Astrocyte of the spinal cord (primary cell): ENCODE measurements around the gene C21orf58.

Source experiments
- DNase-seq: peaks from one replicate; pipeline ENCODE4 v3.0.0; 2011; ENCODE audit warnings: low read depth, low spot score
- H3K4me3 ChIP-seq: 2 replicates; pipeline ENCODE4 v1.5.1; 2011; ENCODE audit warnings: low read depth, mild to moderate bottlenecking, low read length, moderate library complexity
- CTCF ChIP-seq: IDR thresholded peaks from 2 replicates; pipeline ENCODE4 v1.5.1; 2012; ENCODE audit warnings: low read depth, mild to moderate bottlenecking, low read length, inconsistent platforms
- in situ Hi-C: cut with HindIII; loops from 2 replicates; pipeline ENCODE4 v1.10.0; 2017; ENCODE audit warnings: low sequenced_read_pairs

The C21orf58 gene

DNA sequence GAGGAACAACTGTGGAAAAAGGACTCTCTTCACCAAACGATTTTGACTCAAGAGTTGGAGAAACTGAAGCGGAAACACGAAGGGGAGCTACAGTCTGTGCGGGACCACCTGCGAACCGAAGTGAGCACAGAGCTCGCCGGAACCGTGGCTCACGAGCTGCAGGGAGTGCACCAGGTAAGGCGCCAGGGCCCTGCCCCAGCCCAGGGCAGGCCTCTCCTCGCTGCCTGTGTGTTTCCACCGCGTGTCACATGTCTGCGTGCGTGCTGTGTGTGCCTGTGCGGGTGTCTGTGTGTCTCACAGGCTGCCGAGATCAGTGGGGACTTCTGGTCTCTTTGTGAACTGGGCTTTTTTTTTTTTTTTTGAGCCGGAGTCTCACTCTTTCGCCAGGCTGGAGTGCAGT lies 43.3 kb upstream of the C21orf58 start:
- TF ChIP-seq CTCF = no peak
- in situ Hi-C loops = no loop called here

GRCh38 chr21:46366561-46366960 lies 42.9 kb upstream of the C21orf58 start:
- H3K4me3 ChIP-seq = no peak overlapping the region
- in situ Hi-C loops = no loop called here
- DNase-seq = no peak
- TF ChIP-seq CTCF = no peak

More for the DNA sequence above, 43.3 kb upstream of the C21orf58 start:
- DNase-seq = no peak
- H3K4me3 ChIP-seq = no peak overlapping the region

GRCh38 chr21:46366091-46366490 lies 42.4 kb upstream of the C21orf58 start:
- TF ChIP-seq CTCF = no peak
- no peak overlapping the region for H3K4me3 ChIP-seq
- in situ Hi-C loops = no loop called here
- DNase-seq = no peak

DNA sequence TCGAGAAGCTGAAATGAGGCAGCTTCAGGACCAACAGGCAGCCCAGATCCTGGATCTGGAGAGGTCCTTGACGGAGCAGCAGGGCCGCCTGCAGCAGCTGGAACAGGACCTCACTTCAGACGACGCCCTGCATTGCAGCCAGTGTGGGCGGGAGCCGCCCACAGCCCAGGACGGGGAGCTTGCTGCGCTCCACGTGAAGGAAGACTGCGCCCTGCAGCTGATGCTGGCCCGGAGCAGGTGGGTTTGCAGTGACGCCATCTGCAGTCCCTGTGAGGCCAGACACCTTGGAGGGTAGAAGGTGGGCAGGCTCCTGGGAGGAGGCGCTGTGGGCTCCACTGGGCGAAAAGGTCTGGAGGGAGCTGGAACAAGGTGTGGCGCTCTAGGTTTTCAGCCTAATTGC lies 40.0 kb upstream of the C21orf58 start:
- no peak for DNase-seq

DNA sequence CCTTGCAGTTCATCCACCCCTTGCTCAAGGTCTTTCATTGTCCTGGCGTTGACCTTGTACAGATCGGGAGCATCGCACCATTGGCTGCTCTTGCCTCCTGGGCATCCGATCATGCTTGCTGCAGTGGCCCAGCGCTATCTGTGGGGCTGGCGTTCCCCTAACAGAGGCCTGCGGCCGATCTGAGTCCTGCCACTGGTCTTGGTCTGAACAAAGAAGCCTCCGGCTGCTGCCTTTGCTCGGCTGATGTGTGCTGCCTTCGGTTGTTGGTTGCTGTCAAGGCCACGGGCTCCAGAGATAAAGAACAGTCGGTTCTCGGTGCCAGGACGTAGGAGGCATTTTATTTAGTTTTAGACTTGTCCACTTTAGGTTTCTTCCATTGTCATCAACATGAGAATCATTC lies 39.3 kb upstream of the C21orf58 start:
- no peak for DNase-seq
- TF ChIP-seq CTCF = no peak
- no peak overlapping the region for H3K4me3 ChIP-seq
- in situ Hi-C loops = no loop called here

More for the DNA sequence above, 40.0 kb upstream of the C21orf58 start:
- in situ Hi-C loops = no loop called here
- H3K4me3 ChIP-seq = no peak overlapping the region
- TF ChIP-seq CTCF = no peak

DNA sequence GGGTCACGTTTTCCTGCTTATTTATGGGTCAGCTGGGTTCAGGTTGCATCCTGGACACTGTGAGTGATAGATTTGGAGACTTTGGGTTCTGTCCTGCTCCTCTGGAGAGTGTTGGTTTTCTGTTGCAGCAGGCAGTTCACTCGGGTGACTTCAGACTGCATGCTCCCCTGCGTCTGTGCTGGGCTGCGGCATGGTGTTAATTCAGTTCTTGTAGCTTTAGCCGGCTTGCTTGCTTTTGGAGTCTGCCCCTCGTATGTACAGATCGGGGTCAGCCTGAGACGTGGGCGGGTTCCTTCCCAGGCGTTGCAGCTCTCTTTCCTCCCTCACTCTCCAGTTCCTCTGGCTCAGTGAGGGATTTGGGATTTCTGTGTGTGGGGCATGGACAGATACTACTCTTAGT lies 38.3 kb upstream of the C21orf58 start:
- TF ChIP-seq CTCF = no peak
- H3K4me3 ChIP-seq = no peak overlapping the region
- in situ Hi-C loops = no loop called here
- no peak for DNase-seq

DNA sequence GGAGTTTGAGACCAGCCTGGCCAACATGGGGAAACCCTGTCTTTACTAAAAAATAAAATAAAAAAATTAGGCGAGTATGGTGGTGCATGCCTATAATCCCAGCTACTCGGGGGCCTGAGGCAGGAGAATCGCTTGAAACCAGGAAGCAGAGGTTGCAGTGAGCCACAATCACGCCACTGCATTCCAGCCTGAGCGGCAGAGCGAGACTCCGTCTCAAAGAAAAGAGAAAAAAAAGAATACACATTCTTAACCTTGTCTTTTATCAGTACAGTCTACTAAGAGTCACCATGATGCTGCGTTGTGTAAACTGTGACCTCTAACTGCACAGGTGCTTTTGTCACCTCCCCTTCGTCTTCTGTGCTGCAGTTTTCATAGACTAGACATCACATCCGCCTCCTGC lies 37.5 kb upstream of the C21orf58 start:
- no peak for DNase-seq
- TF ChIP-seq CTCF = no peak
- H3K4me3 ChIP-seq = no peak overlapping the region
- in situ Hi-C loops = no loop called here
